Caco-2 (cell line): Measurements from ENCODE around the gene NRP1. TPM values are rescaled to one million over a fixed set of nuclear protein-coding genes. Genes with fewer than 3 reads are reported as not detected.

ENCODE experiments used
- BruUV-seq: library from RNA; stranded (reverse); fragments of 400-500 nt; replicated peaks from 2 replicates; lab custom pipeline; 2021; lab: Mats Ljungman, UMichigan
- CTCF ChIA-PET: fragments of 300-600 bp; sonication (Branson Sonifier 250); formaldehyde crosslinking; loops from one replicate; lab custom pipeline; 2022; ENCODE audit warnings: antibody characterized with exemption; lab: Charles Lee
- POLR2A ChIA-PET: fragments of 300-600 bp; sonication (Branson Sonifier 250); formaldehyde crosslinking; loops from one replicate; lab custom pipeline; 2022; ENCODE audit warnings: antibody characterized with exemption; lab: Charles Lee
- DNase-seq, 2 experiments: peaks; one replicate each; pipeline versions ENCODE4 v3.0.0 to v3.0.0-alpha.2; 2020 to 2022
- H3K27me3 ChIP-seq: replicated peaks from 2 replicates; pipeline ENCODE4 v1.6.0; 2011; ENCODE audit warnings: low read length; ENCODE audit not compliant: control insufficient read depth, insufficient read depth
- H3K36me3 ChIP-seq: 2 replicates; pipeline ENCODE4 v1.5.1; 2011; ENCODE audit warnings: low read length; ENCODE audit not compliant: control insufficient read depth, insufficient read depth
- H3K4me1 ChIP-seq: fragments of 250-450 bp; sonication (Bioruptor Pico); 2 replicates; pipeline ENCODE4 v1.5.1; 2020; ENCODE audit warnings: mild to moderate bottlenecking
- H3K4me3 ChIP-seq: 2 replicates; pipeline ENCODE4 v1.5.1; 2011; ENCODE audit warnings: low read depth, mild to moderate bottlenecking, control low read depth, low read length
- H3K9me3 ChIP-seq: fragments of 250-450 bp; sonication (Bioruptor Pico); 2 replicates; pipeline ENCODE4 v1.5.1; 2020; ENCODE audit warnings: mild to moderate bottlenecking, moderate library complexity
- H3K27ac Mint-ChIP-seq: one replicate; pipeline ENCODE4 v1.8.0; 2022; ENCODE audit warnings: mixed read lengths; ENCODE audit not compliant: unreplicated experiment
- H3K27me3 Mint-ChIP-seq: one replicate; pipeline ENCODE4 v1.8.0; 2022; ENCODE audit warnings: mixed read lengths; ENCODE audit not compliant: insufficient read depth, unreplicated experiment
- H3K36me3 Mint-ChIP-seq: one replicate; pipeline ENCODE4 v1.8.0; 2022; ENCODE audit warnings: mild to moderate bottlenecking, mixed read lengths; ENCODE audit not compliant: insufficient read depth, unreplicated experiment
- H3K4me1 Mint-ChIP-seq: one replicate; pipeline ENCODE4 v1.8.0; 2022; ENCODE audit warnings: low read depth, mixed read lengths; ENCODE audit not compliant: unreplicated experiment
- H3K4me3 Mint-ChIP-seq: one replicate; pipeline ENCODE4 v1.8.0; 2022; ENCODE audit warnings: mild to moderate bottlenecking, moderate library complexity, mixed read lengths; ENCODE audit not compliant: unreplicated experiment
- H3K9me3 Mint-ChIP-seq: one replicate; pipeline ENCODE4 v1.8.0; 2022; ENCODE audit warnings: mixed read lengths; ENCODE audit not compliant: unreplicated experiment
- intact Hi-C: fragments of 100-400 bp; cut with micrococcal nuclease; formaldehyde crosslinking; loops from one replicate; pipeline ENCODE4 v1.10.0; 2022; ENCODE audit not compliant: unreplicated experiment
- total RNA-seq: library from RNA; stranded (reverse); gene quantifications from 2 replicates; pipeline ENCODE4 v1.2.3, GENCODE V29; 2022
- TF ChIP-seq, protein P1 (sequence below), 2 experiments: fragments of 200-600 bp in 1 of 2; IDR thresholded peaks; 1 replicate in 1 of 2; 2 replicates in 1 of 2; pipeline versions ENCODE4 v1.5.1 to v1.8.0; 2011 to 2022; ENCODE audit warnings: antibody characterized with exemption in 1 of 2, control low read depth in 1 of 2, inconsistent platforms in 1 of 2, low read depth in 1 of 2, low read length in 1 of 2, mild to moderate bottlenecking in 1 of 2, moderate library complexity in 1 of 2; ENCODE audit not compliant: insufficient read depth in 1 of 2, severe bottlenecking in 1 of 2, unreplicated experiment in 1 of 2

NRP1 gene
- total RNA-seq, 1 experiment from 2014 or later, result 123 TPM

DNA sequence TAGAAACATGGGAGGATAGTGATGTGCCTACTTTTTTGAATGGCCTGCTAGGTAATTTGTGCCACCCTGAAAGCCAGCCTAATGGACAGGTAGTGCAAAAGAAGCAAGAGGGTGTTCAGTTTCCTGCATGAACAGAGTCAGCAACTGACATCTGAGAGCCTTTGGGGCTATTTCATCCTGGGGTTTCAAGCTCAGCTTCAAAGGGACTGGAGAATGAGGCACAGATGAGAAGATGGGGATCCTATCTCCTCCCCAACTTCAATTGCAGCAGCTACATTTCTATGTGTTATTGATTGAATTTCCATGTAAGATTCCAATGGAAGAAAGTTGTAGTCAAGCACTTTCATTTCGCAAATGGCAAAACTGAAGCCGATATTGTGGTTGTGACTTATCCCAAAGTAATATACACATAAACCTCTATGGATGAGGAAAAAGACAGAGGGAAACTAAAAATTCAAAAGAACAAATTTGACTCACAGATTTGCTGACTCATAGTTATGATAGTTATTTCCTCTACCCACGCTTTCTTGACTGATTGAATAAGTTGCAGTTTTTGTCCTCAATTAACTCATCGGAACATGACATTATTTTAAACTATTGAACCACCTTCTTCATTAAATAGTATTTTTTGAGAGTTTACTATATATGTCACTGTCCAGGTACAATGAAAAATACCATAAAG lies 42.6 kb upstream of the NRP1 start:
- H3K4me1 ChIP-seq, result peaks cover 5% of the 10 kb centered on the region; the same call in 1 of the 2 replicates
- Mint-ChIP-seq H3K27ac (no peak overlapping the region), H3K4me3 (no peak overlapping the region), H3K36me3 (no peaks in the 10 kb centered on the region), H3K4me1 (peaks cover 20% of the 10 kb centered on the region), H3K9me3 (no peaks in the 10 kb centered on the region), H3K27me3 (no peaks in the 10 kb centered on the region)
- ChIA-PET CTCF (no interaction called here), POLR2A (no interaction called here)
- BruUV-seq, result no TSS peak
- H3K27me3 ChIP-seq, result no peaks in the 10 kb centered on the region
- TF ChIP-seq, protein P1, sequence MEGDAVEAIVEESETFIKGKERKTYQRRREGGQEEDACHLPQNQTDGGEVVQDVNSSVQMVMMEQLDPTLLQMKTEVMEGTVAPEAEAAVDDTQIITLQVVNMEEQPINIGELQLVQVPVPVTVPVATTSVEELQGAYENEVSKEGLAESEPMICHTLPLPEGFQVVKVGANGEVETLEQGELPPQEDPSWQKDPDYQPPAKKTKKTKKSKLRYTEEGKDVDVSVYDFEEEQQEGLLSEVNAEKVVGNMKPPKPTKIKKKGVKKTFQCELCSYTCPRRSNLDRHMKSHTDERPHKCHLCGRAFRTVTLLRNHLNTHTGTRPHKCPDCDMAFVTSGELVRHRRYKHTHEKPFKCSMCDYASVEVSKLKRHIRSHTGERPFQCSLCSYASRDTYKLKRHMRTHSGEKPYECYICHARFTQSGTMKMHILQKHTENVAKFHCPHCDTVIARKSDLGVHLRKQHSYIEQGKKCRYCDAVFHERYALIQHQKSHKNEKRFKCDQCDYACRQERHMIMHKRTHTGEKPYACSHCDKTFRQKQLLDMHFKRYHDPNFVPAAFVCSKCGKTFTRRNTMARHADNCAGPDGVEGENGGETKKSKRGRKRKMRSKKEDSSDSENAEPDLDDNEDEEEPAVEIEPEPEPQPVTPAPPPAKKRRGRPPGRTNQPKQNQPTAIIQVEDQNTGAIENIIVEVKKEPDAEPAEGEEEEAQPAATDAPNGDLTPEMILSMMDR (IDR thresholded peaks at IDR 0.05; ENCODE audit: insufficient read depth in 1 of 2, low read depth in 1 of 2, low read length in 1 of 2, severe bottlenecking in 1 of 2, unreplicated experiment in 1 of 2), result no peak
- no peaks in the 10 kb centered on the region for H3K36me3 ChIP-seq
- no peak for DNase-seq
- H3K4me3 ChIP-seq, result no peak overlapping the region
- H3K9me3 ChIP-seq, result 0 out of 2 replicates have a peak, but pooled peaks cover 3% of the 10 kb centered on the region
- intact Hi-C loops, result no loop called here

DNA sequence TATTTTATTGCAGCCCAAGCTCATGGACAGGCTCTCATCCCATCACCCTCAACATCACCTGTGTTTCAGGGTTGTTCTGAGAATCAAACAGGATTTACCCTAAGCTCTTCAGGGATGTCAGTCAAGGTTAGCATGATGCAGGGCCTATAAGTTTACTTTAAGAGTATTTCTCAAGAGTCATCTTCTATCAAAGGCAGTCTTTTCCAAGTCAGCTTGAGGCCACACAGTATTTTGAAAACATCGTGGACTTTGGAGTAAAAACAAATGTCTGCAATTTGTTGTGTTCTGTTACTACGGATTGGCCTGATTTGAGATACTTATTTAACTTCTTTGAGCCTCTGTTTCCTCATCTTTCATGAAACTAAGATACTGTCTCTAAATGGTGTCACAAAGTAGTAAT lies 42.0 kb upstream of the NRP1 start:
- Mint-ChIP-seq H3K27ac (no peak overlapping the region), H3K4me3 (no peak overlapping the region), H3K27me3 (no peaks in the 10 kb centered on the region), H3K36me3 (no peaks in the 10 kb centered on the region), H3K4me1 (peaks cover 14% of the 10 kb centered on the region), H3K9me3 (no peaks in the 10 kb centered on the region)
- TF ChIP-seq, protein P1 (IDR thresholded peaks at IDR 0.05; ENCODE audit: insufficient read depth in 1 of 2, low read depth in 1 of 2, low read length in 1 of 2, severe bottlenecking in 1 of 2, unreplicated experiment in 1 of 2), result no peak
- ChIA-PET CTCF (no interaction called here), POLR2A (no interaction called here)
- no TSS peak for BruUV-seq
- H3K4me1 ChIP-seq, result no peaks in the 10 kb centered on the region
- DNase-seq, result no peak
- intact Hi-C loops, result no loop called here
- no peaks in the 10 kb centered on the region for H3K27me3 ChIP-seq
- no peaks in the 10 kb centered on the region for H3K36me3 ChIP-seq
- no peak overlapping the region for H3K4me3 ChIP-seq
- H3K9me3 ChIP-seq, result 0 out of 2 replicates have a peak, but pooled peaks cover 3% of the 10 kb centered on the region

DNA sequence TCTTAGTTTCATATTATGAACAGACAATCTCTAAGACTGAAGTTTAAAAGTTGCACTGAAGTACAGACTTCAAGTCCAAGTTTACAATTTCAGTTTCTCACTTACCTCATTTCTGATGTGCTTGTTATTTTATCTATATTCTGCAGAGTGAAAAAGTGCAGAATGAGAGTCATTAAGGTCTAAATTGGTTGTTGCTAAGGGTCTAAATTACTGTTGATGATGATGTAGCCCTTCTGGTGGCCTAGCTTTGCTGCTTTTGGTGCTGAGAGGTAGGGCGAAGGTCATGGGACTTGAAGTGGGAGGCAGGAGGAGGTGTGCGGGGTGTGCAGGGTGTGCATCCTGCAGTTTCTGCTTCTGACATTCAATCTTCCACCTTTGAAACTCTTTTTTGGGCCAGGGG lies 38.8 kb upstream of the NRP1 start:
- Histone ChIP-seq H3K4me3 (no peak overlapping the region), H3K36me3 (no peaks in the 10 kb centered on the region), H3K4me1 (no peaks in the 10 kb centered on the region), H3K9me3 (no peaks in the 10 kb centered on the region), H3K27me3 (no peaks in the 10 kb centered on the region)
- no peaks in the 10 kb centered on the region for H3K36me3 Mint-ChIP-seq
- H3K4me1 Mint-ChIP-seq, result no peaks in the 10 kb centered on the region
- TF ChIP-seq, protein P1 (IDR thresholded peaks at IDR 0.05; ENCODE audit: insufficient read depth in 1 of 2, low read depth in 1 of 2, low read length in 1 of 2, severe bottlenecking in 1 of 2, unreplicated experiment in 1 of 2), result no peak
- no peak overlapping the region for H3K4me3 Mint-ChIP-seq
- intact Hi-C loops, result no loop called here
- H3K9me3 Mint-ChIP-seq, result peaks cover 8% of the 10 kb centered on the region
- POLR2A ChIA-PET, result no interaction called here
- DNase-seq, result no peak
- CTCF ChIA-PET, result no interaction called here
- no peaks in the 10 kb centered on the region for H3K27me3 Mint-ChIP-seq
- no TSS peak for BruUV-seq
- no peak overlapping the region for H3K27ac Mint-ChIP-seq
